HEK293 (cell line): ENCODE measurements around the gene UNC119.

ENCODE experiments used
- CTCF ChIA-PET: fragments of 350-600 bp; formaldehyde crosslinking; extraction: SDS; loops from one replicate; lab custom pipeline; 2021; ENCODE audit warnings: antibody characterized with exemption; lab: Yijun Ruan, JAX
- POLR2A ChIA-PET: fragments of 300-600 bp; formaldehyde crosslinking; extraction: SDS; loops from one replicate; lab custom pipeline; 2020; ENCODE audit warnings: antibody characterized with exemption, inconsistent platforms; lab: Yijun Ruan, JAX
- H3K27ac ChIP-seq: fragments of 200-500 bp; sonication (Bioruptor generic); 2 replicates; pipeline ENCODE4 v1.5.1; 2014; ENCODE audit warnings: low read depth, low read length, control low read depth, inconsistent platforms; ENCODE audit errors: extremely low read depth
- H3K36me3 ChIP-seq, 2 experiments: fragments of 200-500 bp in 1 of 2; sonication (Bioruptor generic) in 1 of 2; 1 replicate in 1 of 2; 2 replicates in 1 of 2; pipeline ENCODE4 v1.5.1; 2014 to 2017; ENCODE audit warnings: inconsistent platforms in 2 of 2, low read length in 2 of 2; ENCODE audit not compliant: control insufficient read depth in 2 of 2, insufficient read depth in 1 of 2
- H3K4me1 ChIP-seq: fragments of 200-500 bp; sonication (Bioruptor generic); 2 replicates; pipeline ENCODE4 v1.5.1; 2014; ENCODE audit warnings: mild to moderate bottlenecking, low read length, inconsistent platforms; ENCODE audit not compliant: control insufficient read depth, insufficient read depth
- H3K4me3 ChIP-seq: 2 replicates; pipeline ENCODE4 v1.5.1; 2011; ENCODE audit warnings: low read depth, mild to moderate bottlenecking, control low read depth, low read length, moderate library complexity
- H3K9me3 ChIP-seq: fragments of 200-500 bp; sonication (Bioruptor generic); 2 replicates; pipeline ENCODE4 v1.5.1; 2014; ENCODE audit warnings: low read depth, low read length, inconsistent platforms; ENCODE audit not compliant: control insufficient read depth, insufficient read depth
- BCL11B ChIP-seq: fragments of 450-650 bp; formaldehyde crosslinking; IDR thresholded peaks from 2 replicates; pipeline ENCODE4 v1.5.1; 2016; ENCODE audit warnings: low read depth, missing biosample characterization, missing genetic modification characterization
- FEZF1 ChIP-seq: fragments of 450-650 bp; formaldehyde crosslinking; IDR thresholded peaks from 2 replicates; pipeline ENCODE4 v1.5.1; 2016; ENCODE audit warnings: missing biosample characterization, missing genetic modification characterization
- HOXD13 ChIP-seq: sonication (generic); formaldehyde crosslinking; IDR thresholded peaks from 2 replicates; pipeline ENCODE4 v1.8.0; 2022; ENCODE audit warnings: missing genetic modification reagents, borderline replicate concordance
- MEIS1 ChIP-seq: sonication (generic); formaldehyde crosslinking; IDR thresholded peaks from 2 replicates; pipeline ENCODE4 v1.8.1; 2022; ENCODE audit warnings: missing genetic modification reagents, mild to moderate bottlenecking, borderline replicate concordance
- MZF1 ChIP-seq: fragments of 450-650 bp; formaldehyde crosslinking; IDR thresholded peaks from 2 replicates; pipeline ENCODE4 v1.5.1; 2017; ENCODE audit warnings: missing biosample characterization, missing genetic modification characterization, borderline replicate concordance
- TCF7L2 ChIP-seq: IDR thresholded peaks from 2 replicates; pipeline ENCODE4 v1.6.1; 2011; ENCODE audit warnings: low read depth, mild to moderate bottlenecking, inconsistent platforms, low read length, moderate library complexity, borderline replicate concordance
- ZNF184 ChIP-seq: fragments of 450-650 bp; IDR thresholded peaks from 2 replicates; pipeline ENCODE4 v1.5.1; 2018; ENCODE audit warnings: missing biosample characterization, mild to moderate bottlenecking, missing genetic modification characterization
- ZNF2 ChIP-seq: fragments of 450-650 bp; formaldehyde crosslinking; IDR thresholded peaks from 2 replicates; pipeline ENCODE4 v1.5.1; 2016; ENCODE audit warnings: missing biosample characterization, missing genetic modification characterization
- ZNF266 ChIP-seq: fragments of 450-650 bp; formaldehyde crosslinking; IDR thresholded peaks from 2 replicates; pipeline ENCODE4 v1.5.1; 2016; ENCODE audit warnings: missing biosample characterization, missing genetic modification characterization, low read depth
- ZNF311 ChIP-seq: fragments of 450-650 bp; formaldehyde crosslinking; IDR thresholded peaks from 2 replicates; pipeline ENCODE4 v1.5.1; 2017; ENCODE audit warnings: missing biosample characterization, missing genetic modification characterization, borderline replicate concordance
- ZNF433 ChIP-seq: fragments of 450-650 bp; formaldehyde crosslinking; IDR thresholded peaks from 2 replicates; pipeline ENCODE4 v1.5.1; 2016; ENCODE audit warnings: missing biosample characterization, missing genetic modification characterization, low read depth
- ZNF843 ChIP-seq: fragments of 450-650 bp; formaldehyde crosslinking; IDR thresholded peaks from 2 replicates; pipeline ENCODE4 v1.5.1; 2016; ENCODE audit warnings: missing biosample characterization, missing genetic modification characterization
- TF ChIP-seq, protein P1 (sequence below): fragments of 450-650 bp; formaldehyde crosslinking; IDR thresholded peaks from 2 replicates; pipeline ENCODE4 v1.5.1; 2016; ENCODE audit warnings: missing biosample characterization, missing genetic modification characterization
- TF ChIP-seq, protein P2 (sequence below): fragments of 450-650 bp; formaldehyde crosslinking; IDR thresholded peaks from 2 replicates; pipeline ENCODE4 v1.5.1; 2016; ENCODE audit warnings: missing biosample characterization, missing genetic modification characterization
- TF ChIP-seq, protein P3 (sequence below): fragments of 450-650 bp; IDR thresholded peaks from 2 replicates; pipeline ENCODE4 v1.5.1; 2018; ENCODE audit warnings: missing biosample characterization, mild to moderate bottlenecking, missing genetic modification characterization
- TF ChIP-seq, protein P4 (sequence below): fragments of 450-650 bp; formaldehyde crosslinking; IDR thresholded peaks from 2 replicates; pipeline ENCODE4 v1.5.1; 2016; ENCODE audit warnings: missing biosample characterization, missing genetic modification characterization
- TF ChIP-seq, protein P5 (sequence below): sonication (generic); formaldehyde crosslinking; IDR thresholded peaks from 2 replicates; pipeline ENCODE4 v1.8.1; 2022; ENCODE audit warnings: mild to moderate bottlenecking, moderate library complexity, missing genetic modification reagents
- TF ChIP-seq, protein P6 (sequence below): fragments of 450-650 bp; formaldehyde crosslinking; IDR thresholded peaks from 2 replicates; pipeline ENCODE4 v1.5.1; 2016; ENCODE audit warnings: missing biosample characterization, missing genetic modification characterization

UNC119 gene

DNA sequence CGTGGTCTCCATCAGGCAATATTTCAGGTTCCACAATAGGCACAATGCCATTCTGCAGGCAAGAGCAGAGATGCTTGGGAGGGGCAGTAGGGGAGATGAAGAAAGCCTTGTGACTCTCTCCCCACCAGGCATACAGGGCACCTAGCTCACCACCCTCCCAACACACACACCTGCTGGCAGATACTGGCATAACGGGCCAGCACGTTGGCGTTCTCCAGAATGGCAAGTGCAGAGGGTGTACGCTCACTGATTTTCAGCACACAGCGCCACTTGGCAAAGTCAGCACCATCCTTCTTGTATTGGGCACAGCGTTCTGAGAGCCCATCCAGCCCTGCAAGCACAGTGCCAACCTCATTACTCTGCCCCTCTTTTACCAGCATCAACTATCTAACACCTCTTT is 22.1 kb upstream of the UNC119 start:
- Histone ChIP-seq H3K9me3 (no peaks in the 10 kb centered on the region), H3K36me3 (peaks cover 24 to 43% of the 10 kb centered on the region in 2 experiments), H3K4me3 (no peak overlapping the region), H3K27ac (no peak overlapping the region), H3K4me1 (peaks cover 9% of the 10 kb centered on the region)
- TF ChIP-seq MZF1 (tag by site-specific recombination) (no peak), ZNF311 (tag by site-specific recombination) (no peak), ZNF266 (tag by site-specific recombination) (no peak), ZNF433 (tag by site-specific recombination) (no peak), ZNF2 (no peak), ZNF843 (tag by site-specific recombination) (no peak), MEIS1 (no peak), FEZF1 (tag by site-specific recombination) (no peak), ZNF184 (no peak), BCL11B (no peak), HOXD13 (no peak), TCF7L2 (no peak)
- TF ChIP-seq, protein P1, sequence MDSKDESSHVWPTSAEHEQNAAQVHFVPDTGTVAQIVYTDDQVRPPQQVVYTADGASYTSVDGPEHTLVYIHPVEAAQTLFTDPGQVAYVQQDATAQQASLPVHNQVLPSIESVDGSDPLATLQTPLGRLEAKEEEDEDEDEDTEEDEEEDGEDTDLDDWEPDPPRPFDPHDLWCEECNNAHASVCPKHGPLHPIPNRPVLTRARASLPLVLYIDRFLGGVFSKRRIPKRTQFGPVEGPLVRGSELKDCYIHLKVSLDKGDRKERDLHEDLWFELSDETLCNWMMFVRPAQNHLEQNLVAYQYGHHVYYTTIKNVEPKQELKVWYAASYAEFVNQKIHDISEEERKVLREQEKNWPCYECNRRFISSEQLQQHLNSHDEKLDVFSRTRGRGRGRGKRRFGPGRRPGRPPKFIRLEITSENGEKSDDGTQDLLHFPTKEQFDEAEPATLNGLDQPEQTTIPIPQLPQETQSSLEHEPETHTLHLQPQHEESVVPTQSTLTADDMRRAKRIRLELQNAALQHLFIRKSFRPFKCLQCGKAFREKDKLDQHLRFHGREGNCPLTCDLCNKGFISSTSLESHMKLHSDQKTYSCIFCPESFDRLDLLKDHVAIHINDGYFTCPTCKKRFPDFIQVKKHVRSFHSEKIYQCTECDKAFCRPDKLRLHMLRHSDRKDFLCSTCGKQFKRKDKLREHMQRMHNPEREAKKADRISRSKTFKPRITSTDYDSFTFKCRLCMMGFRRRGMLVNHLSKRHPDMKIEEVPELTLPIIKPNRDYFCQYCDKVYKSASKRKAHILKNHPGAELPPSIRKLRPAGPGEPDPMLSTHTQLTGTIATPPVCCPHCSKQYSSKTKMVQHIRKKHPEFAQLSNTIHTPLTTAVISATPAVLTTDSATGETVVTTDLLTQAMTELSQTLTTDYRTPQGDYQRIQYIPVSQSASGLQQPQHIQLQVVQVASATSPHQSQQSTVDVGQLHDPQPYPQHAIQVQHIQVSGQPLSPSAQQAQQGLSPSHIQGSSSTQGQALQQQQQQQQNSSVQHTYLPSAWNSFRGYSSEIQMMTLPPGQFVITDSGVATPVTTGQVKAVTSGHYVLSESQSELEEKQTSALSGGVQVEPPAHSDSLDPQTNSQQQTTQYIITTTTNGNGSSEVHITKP (tag by site-specific recombination): no peak
- TF ChIP-seq, protein P2, sequence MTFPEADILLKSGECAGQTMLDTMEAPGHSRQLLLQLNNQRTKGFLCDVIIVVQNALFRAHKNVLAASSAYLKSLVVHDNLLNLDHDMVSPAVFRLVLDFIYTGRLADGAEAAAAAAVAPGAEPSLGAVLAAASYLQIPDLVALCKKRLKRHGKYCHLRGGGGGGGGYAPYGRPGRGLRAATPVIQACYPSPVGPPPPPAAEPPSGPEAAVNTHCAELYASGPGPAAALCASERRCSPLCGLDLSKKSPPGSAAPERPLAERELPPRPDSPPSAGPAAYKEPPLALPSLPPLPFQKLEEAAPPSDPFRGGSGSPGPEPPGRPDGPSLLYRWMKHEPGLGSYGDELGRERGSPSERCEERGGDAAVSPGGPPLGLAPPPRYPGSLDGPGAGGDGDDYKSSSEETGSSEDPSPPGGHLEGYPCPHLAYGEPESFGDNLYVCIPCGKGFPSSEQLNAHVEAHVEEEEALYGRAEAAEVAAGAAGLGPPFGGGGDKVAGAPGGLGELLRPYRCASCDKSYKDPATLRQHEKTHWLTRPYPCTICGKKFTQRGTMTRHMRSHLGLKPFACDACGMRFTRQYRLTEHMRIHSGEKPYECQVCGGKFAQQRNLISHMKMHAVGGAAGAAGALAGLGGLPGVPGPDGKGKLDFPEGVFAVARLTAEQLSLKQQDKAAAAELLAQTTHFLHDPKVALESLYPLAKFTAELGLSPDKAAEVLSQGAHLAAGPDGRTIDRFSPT (tag by site-specific recombination): no peak
- TF ChIP-seq, protein P3, sequence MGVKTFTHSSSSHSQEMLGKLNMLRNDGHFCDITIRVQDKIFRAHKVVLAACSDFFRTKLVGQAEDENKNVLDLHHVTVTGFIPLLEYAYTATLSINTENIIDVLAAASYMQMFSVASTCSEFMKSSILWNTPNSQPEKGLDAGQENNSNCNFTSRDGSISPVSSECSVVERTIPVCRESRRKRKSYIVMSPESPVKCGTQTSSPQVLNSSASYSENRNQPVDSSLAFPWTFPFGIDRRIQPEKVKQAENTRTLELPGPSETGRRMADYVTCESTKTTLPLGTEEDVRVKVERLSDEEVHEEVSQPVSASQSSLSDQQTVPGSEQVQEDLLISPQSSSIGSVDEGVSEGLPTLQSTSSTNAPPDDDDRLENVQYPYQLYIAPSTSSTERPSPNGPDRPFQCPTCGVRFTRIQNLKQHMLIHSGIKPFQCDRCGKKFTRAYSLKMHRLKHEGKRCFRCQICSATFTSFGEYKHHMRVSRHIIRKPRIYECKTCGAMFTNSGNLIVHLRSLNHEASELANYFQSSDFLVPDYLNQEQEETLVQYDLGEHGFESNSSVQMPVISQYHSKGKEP (tag by site-specific recombination): no peak
- TF ChIP-seq, protein P4, sequence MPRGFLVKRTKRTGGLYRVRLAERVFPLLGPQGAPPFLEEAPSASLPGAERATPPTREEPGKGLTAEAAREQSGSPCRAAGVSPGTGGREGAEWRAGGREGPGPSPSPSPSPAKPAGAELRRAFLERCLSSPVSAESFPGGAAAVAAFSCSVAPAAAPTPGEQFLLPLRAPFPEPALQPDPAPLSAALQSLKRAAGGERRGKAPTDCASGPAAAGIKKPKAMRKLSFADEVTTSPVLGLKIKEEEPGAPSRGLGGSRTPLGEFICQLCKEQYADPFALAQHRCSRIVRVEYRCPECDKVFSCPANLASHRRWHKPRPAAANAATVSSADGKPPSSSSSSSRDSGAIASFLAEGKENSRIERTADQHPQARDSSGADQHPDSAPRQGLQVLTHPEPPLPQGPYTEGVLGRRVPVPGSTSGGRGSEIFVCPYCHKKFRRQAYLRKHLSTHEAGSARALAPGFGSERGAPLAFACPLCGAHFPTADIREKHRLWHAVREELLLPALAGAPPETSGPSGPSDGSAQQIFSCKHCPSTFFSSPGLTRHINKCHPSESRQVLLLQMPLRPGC (tag by site-specific recombination): no peak
- TF ChIP-seq, protein P5, sequence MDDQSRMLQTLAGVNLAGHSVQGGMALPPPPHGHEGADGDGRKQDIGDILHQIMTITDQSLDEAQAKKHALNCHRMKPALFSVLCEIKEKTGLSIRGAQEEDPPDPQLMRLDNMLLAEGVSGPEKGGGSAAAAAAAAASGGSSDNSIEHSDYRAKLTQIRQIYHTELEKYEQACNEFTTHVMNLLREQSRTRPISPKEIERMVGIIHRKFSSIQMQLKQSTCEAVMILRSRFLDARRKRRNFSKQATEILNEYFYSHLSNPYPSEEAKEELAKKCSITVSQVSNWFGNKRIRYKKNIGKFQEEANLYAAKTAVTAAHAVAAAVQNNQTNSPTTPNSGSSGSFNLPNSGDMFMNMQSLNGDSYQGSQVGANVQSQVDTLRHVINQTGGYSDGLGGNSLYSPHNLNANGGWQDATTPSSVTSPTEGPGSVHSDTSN (CRISPR knock-in tag): no peak
- TF ChIP-seq, protein P6, sequence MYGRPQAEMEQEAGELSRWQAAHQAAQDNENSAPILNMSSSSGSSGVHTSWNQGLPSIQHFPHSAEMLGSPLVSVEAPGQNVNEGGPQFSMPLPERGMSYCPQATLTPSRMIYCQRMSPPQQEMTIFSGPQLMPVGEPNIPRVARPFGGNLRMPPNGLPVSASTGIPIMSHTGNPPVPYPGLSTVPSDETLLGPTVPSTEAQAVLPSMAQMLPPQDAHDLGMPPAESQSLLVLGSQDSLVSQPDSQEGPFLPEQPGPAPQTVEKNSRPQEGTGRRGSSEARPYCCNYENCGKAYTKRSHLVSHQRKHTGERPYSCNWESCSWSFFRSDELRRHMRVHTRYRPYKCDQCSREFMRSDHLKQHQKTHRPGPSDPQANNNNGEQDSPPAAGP (tag by site-specific recombination): no peak
- POLR2A ChIA-PET: interaction anchor here (1.1 kb wide), 1 partner anchor 10 kb away, joined by 3 read pairs; no protein-coding TSS in a partner anchor
- CTCF ChIA-PET: interaction anchor here (1.8 kb wide), 1 partner anchor 26 kb away, joined by 11 read pairs; no protein-coding TSS in a partner anchor
